Spleen (tissue), 11 donors: ENCODE results near the gene KREMEN1. TPM values are rescaled to one million over a fixed set of nuclear protein-coding genes. Genes with fewer than 3 reads are reported as not detected.
A peak's percentile ranks its signal among the peaks of the same experiment; 100 is the strongest.

Source experiments
- DNase-seq: peaks from one replicate; pipeline ENCODE4 v3.0.0-alpha.2; 2020
- H3K27ac ChIP-seq, 8 donors: fragments of 200-600 bp; sonication (generic) in 7 of 8; 1 replicate in 4 of 8; 2 replicates in 4 of 8; pipeline versions ENCODE4 v1.5.0 to v1.8.0; 2016 to 2021; ENCODE audit warnings: inconsistent platforms in 4 of 8, mild to moderate bottlenecking in 4 of 8, moderate library complexity in 1 of 8
- H3K27me3 ChIP-seq, 7 donors: fragments of 200-600 bp; sonication (generic) in 6 of 7; replicated peaks in 1 of 7; 1 replicate in 4 of 7; 2 replicates in 3 of 7; pipeline versions ENCODE4 v1.5.0 to v1.8.0; 2016 to 2021; ENCODE audit warnings: inconsistent platforms in 3 of 7, mild to moderate bottlenecking in 1 of 7
- H3K36me3 ChIP-seq, 6 donors: fragments of 200-600 bp; sonication (generic) in 5 of 6; 1 replicate in 4 of 6; 2 replicates in 2 of 6; pipeline versions ENCODE4 v1.5.0 to v1.8.0; 2016 to 2021; ENCODE audit warnings: inconsistent platforms in 2 of 6
- H3K4me1 ChIP-seq, 6 donors: fragments of 200-600 bp; sonication (generic) in 5 of 6; 1 replicate in 3 of 6; 2 replicates in 3 of 6; pipeline versions ENCODE4 v1.5.0 to v1.8.0; 2016 to 2021; ENCODE audit warnings: inconsistent platforms in 3 of 6
- H3K4me3 ChIP-seq, 8 donors: fragments of 200-600 bp; sonication (generic) in 7 of 8; 1 replicate in 4 of 8; 2 replicates in 4 of 8; pipeline versions ENCODE4 v1.5.0 to v1.8.0; 2016 to 2021; ENCODE audit warnings: inconsistent platforms in 4 of 8, mild to moderate bottlenecking in 4 of 8, moderate library complexity in 2 of 8
- H3K9me3 ChIP-seq, 8 donors: fragments of 200-600 bp; sonication (generic) in 7 of 8; 1 replicate in 4 of 8; 2 replicates in 4 of 8; pipeline versions ENCODE4 v1.5.0 to v1.8.0; 2016 to 2021; ENCODE audit warnings: inconsistent platforms in 4 of 8
- POLR2A ChIP-seq, 3 donors: fragments of 450-650 bp; IDR thresholded peaks; one replicate each; pipeline ENCODE4 v1.5.1; 2017; ENCODE audit warnings: antibody characterized with exemption in 3 of 3, mild to moderate bottlenecking in 1 of 3
- POLR2AphosphoS5 ChIP-seq, 3 donors: sonication (generic); formaldehyde crosslinking; IDR thresholded peaks; one replicate each; pipeline ENCODE4 v1.5.1; 2017; ENCODE audit warnings: antibody characterized with exemption in 3 of 3
- WGBS, 5 donors: extraction: QIAGEN DNeasy Blood & Tissue Kit in 3 of 5; methylation state at CpG; one replicate each; pipeline versions ENCODE4 v1.1.5 to v1.1.7; 2013 to 2018; 5-methylcytosine and 5-hydroxymethylcytosine counted together
- intact Hi-C: fragments of 100-400 bp; cut with DNase I; formaldehyde crosslinking; loops from one replicate; pipeline ENCODE4 v1.15.0; 2023; ENCODE audit warnings: low total_unique reads
- polyA plus RNA-seq, 3 donors: library from polyadenylated mRNA; stranded (reverse); fragments of 200-250 nt; gene quantifications; one replicate each; pipeline ENCODE4 v1.2.1, GENCODE V29; 2013
- total RNA-seq, 7 donors: library from RNA; depleted of rRNA in 3 of 7; stranded (reverse); fragments of >200 nt in 3 of 7; fragmentation: NEBNext Ultra II Directional in 4 of 7; extraction: Animal tissue kit (Norgen Biotek cat#: 25700) in 4 of 7; gene quantifications; one replicate each; pipeline versions ENCODE4 v1.1.0 to v1.2.1, GENCODE V29; 2016 to 2021
- TF ChIP-seq, protein P1 (sequence below), 11 experiments: fragments of 200-600 bp in 7 of 11; fragments of 450-650 bp in 4 of 11; sonication (generic) in 4 of 11; IDR thresholded peaks in 8 of 11; conservative IDR thresholded peaks in 3 of 11; 1 replicate in 7 of 11; 2 replicates in 4 of 11; pipeline versions ENCODE4 v1.4.0 to v1.8.0; 2016 to 2021; ENCODE audit warnings: antibody characterized with exemption in 11 of 11, inconsistent platforms in 4 of 11, mild to moderate bottlenecking in 1 of 11
- donor health status: healthy with polysubstance abuse.
- donor health status: DM: no; HTN: no; CAD: no; lungs with moderate emphysema.
- donor health status: DM: no; HTN: no; CAD: no.
- donor health status: Bipolar disorder and iron deficiency.
- donor health status: healthy.
- donor health status: DM: no; HTN: no; CAD: no.
- donor health status: DM: yes; HTN: yes; CAD: no.

KREMEN1 gene
- total and polyA plus RNA-seq, 10 donors, result 1.5 to 41.3 (median 25.1) TPM

DNA sequence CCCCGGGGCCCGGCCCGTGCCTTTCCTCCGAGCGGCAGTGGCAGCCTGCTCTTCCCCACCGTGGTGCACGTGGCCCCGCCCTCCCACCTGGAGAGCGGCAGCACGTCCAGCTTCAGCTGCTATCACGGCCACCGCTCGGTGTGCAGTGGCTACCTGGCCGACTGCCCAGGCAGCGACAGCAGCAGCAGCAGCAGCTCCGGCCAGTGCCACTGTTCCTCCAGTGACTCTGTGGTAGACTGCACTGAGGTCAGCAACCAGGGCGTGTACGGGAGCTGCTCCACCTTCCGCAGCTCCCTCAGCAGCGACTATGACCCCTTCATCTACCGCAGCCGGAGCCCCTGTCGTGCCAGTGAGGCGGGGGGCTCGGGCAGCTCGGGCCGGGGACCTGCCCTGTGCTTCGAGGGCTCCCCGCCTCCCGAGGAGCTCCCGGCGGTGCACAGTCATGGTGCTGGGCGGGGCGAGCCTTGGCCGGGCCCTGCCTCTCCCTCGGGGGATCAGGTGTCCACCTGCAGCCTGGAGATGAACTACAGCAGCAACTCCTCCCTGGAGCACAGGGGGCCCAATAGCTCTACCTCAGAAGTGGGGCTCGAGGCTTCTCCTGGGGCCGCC is 23.1 kb upstream of the KREMEN1 start:
- DNase-seq, result no peak
- peaks cover 0 to 62% (median 19%) of the 10 kb centered on the region in 6 donors for H3K36me3 ChIP-seq
- H3K4me3 ChIP-seq, result no peak overlapping the region
- TF ChIP-seq POLR2A (IDR thresholded peaks at IDR 0.05) (no peak), POLR2AphosphoS5 (IDR thresholded peaks at IDR 0.05) (no peak)
- TF ChIP-seq, protein P1, sequence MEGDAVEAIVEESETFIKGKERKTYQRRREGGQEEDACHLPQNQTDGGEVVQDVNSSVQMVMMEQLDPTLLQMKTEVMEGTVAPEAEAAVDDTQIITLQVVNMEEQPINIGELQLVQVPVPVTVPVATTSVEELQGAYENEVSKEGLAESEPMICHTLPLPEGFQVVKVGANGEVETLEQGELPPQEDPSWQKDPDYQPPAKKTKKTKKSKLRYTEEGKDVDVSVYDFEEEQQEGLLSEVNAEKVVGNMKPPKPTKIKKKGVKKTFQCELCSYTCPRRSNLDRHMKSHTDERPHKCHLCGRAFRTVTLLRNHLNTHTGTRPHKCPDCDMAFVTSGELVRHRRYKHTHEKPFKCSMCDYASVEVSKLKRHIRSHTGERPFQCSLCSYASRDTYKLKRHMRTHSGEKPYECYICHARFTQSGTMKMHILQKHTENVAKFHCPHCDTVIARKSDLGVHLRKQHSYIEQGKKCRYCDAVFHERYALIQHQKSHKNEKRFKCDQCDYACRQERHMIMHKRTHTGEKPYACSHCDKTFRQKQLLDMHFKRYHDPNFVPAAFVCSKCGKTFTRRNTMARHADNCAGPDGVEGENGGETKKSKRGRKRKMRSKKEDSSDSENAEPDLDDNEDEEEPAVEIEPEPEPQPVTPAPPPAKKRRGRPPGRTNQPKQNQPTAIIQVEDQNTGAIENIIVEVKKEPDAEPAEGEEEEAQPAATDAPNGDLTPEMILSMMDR (IDR thresholded peaks at IDR 0.05 in 8 of 11, conservative IDR thresholded peaks at IDR 0.05 in 3 of 11), result no peak
- WGBS, 5 donors, result 91 to 97% (median 94%) methylated on average over 20 to 38 of the region's 38 CpGs
- H3K9me3 ChIP-seq, result no peaks in the 10 kb centered on the region
- H3K4me1 ChIP-seq, result no peaks in the 10 kb centered on the region
- H3K27ac ChIP-seq, result no peak overlapping the region
- no peaks in the 10 kb centered on the region for H3K27me3 ChIP-seq
- intact Hi-C loops, result no loop called here

DNA sequence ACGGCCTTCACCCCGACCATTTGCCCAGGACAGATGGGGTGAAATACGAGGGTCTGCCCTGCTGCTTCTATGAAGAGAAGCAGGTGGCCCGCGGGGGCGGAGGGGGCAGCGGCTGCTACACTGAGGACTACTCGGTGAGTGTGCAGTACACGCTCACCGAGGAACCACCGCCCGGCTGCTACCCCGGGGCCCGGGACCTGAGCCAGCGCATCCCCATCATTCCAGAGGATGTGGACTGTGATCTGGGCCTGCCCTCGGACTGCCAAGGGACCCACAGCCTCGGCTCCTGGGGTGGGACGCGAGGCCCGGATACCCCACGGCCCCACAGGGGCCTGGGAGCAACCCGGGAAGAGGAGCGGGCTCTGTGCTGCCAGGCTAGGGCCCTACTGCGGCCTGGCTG is 22.4 kb upstream of the KREMEN1 start:
- Histone ChIP-seq H3K27me3 (no peaks in the 10 kb centered on the region), H3K9me3 (no peaks in the 10 kb centered on the region), H3K4me1 (no peaks in the 10 kb centered on the region), H3K36me3 (peaks cover 0 to 56% (median 18%) of the 10 kb centered on the region in 6 donors), H3K4me3 (no peak overlapping the region), H3K27ac (no peak overlapping the region)
- intact Hi-C loops, result no loop called here
- no peak for DNase-seq
- TF ChIP-seq POLR2A (IDR thresholded peaks at IDR 0.05) (no peak), POLR2AphosphoS5 (IDR thresholded peaks at IDR 0.05) (no peak)
- TF ChIP-seq, protein P1 (IDR thresholded peaks at IDR 0.05 in 8 of 11, conservative IDR thresholded peaks at IDR 0.05 in 3 of 11), result no peak
- 90 to 99% (median 92%) methylated on average over 13 to 24 of the region's 24 CpGs for WGBS, 5 donors

DNA sequence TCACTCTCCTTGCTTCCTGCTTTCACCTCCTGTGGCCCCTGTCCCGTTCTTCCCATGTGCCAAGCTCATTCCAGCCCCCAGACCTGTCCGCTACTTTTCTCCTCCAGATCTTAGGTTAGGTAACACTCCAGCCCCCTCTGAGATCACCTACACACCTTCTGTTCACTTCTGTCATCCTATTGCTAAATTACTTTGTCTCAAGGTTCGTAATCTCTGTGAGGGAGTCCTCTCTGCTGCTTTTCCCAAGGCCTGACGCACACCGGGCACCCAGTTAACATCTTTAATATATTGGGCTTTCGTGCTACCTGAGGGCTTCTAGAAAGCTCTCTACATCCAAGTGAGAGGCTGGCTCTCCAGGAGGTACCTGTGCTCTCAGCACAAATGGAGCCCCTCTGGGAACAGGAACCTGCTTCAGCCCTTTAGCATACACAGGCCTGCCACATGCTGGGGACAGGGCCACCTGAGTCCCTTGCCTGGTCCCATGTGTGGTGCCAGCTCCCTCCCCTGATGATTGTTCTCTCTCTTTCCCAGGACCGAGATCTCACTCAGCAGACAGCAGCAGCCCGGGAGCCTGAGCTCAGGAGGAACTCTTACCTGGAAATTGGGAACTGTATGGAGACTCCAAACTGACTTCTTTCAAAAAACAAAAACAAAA is 19.7 kb upstream of the KREMEN1 start:
- Histone ChIP-seq H3K36me3 (peaks cover 0 to 29% (median 12%) of the 10 kb centered on the region in 6 donors), H3K27me3 (no peaks in the 10 kb centered on the region), H3K4me1 (no peaks in the 10 kb centered on the region), H3K4me3 (no peak overlapping the region), H3K9me3 (no peaks in the 10 kb centered on the region), H3K27ac (no peak overlapping the region)
- TF ChIP-seq, protein P1 (IDR thresholded peaks at IDR 0.05 in 8 of 11, conservative IDR thresholded peaks at IDR 0.05 in 3 of 11), result no peak
- TF ChIP-seq POLR2A (IDR thresholded peaks at IDR 0.05) (no peak), POLR2AphosphoS5 (IDR thresholded peaks at IDR 0.05) (no peak)
- peak; percentile 41 for DNase-seq
- 90 to 94% (median 93%) methylated on average over 8 of the region's 8 CpGs for WGBS, 5 donors
- intact Hi-C loops, result no loop called here

DNA sequence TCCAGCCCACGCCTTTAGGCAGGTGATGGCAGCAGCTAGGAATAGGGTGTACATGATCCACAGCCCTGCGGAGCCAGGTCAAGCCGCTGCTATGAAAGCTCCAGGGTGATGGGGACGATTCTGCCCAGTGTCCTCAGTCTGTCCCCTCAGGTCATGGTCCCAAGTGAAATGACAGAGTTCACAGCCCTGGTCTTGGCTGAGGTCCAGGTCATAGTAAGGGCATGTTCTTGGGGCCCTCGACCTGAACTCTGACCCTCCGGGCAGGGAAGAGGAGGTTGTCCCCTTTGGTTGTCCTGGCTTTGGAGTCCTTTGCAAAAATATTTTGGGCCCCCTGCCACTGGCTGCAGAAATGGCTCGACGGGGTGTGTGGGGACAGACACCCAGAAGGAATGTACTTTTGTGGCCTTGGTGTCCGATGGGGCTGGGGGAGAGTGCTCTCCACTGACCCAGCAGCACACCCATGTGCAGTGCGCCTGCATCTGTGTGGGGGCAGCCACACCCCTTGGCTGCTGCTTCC is 18.5 kb upstream of the KREMEN1 start:
- no peak for TF ChIP-seq POLR2A (IDR thresholded peaks at IDR 0.05)
- TF ChIP-seq POLR2AphosphoS5 (IDR thresholded peaks at IDR 0.05), result no peak
- TF ChIP-seq, protein P1 (IDR thresholded peaks at IDR 0.05 in 8 of 11, conservative IDR thresholded peaks at IDR 0.05 in 3 of 11), result no peak
- no peaks in the 10 kb centered on the region for H3K9me3 ChIP-seq
- no peak overlapping the region for H3K4me3 ChIP-seq
- H3K27ac ChIP-seq, result no peak overlapping the region
- no peak for DNase-seq
- no peaks in the 10 kb centered on the region for H3K27me3 ChIP-seq
- intact Hi-C loops, result no loop called here
- H3K36me3 ChIP-seq, result peaks cover 0 to 18% (median 7%) of the 10 kb centered on the region in 6 donors
- H3K4me1 ChIP-seq, result no peaks in the 10 kb centered on the region
- WGBS, 5 donors, result 78 to 90% (median 83%) methylated on average over 6 to 10 of the region's 10 CpGs
